ENCODE results near the gene BMPER. TPM values are rescaled to one million over a fixed set of nuclear protein-coding genes. Genes with fewer than 3 reads are reported as not detected.

Gene BMPER
- total RNA-seq, 1 experiment from 2014 or later: not detected

- no peak for DNase-seq
- Histone ChIP-seq H3K9me2 (replicated peaks; ENCODE audit: insufficient read depth, low read length) (no peaks in the 10 kb centered on the region), H4K20me1 (ENCODE audit: insufficient read depth, low read depth, low read length) (no peaks in the 10 kb centered on the region), H3K4me2 (ENCODE audit: low read depth, low read length, poor library complexity, severe bottlenecking) (no peak overlapping the region), H3K79me2 (ENCODE audit: low read length) (no peaks in the 10 kb centered on the region), H3K36me3 (ENCODE audit: insufficient read depth, low read length) (no peaks in the 10 kb centered on the region), H3K9me3 (ENCODE audit: low read length) (peaks cover 14% of the 10 kb centered on the region), H3K9ac (ENCODE audit: low read length) (no peak overlapping the region), H3K27ac (ENCODE audit: low read length) (no peak overlapping the region), H3K27me3 (ENCODE audit: low read length) (no peaks in the 10 kb centered on the region), H3K4me1 (ENCODE audit: low read length) (no peaks in the 10 kb centered on the region), H2AFZ (ENCODE audit: low read length) (no peak overlapping the region), H3K4me3 (ENCODE audit: low read length) (no peak overlapping the region)
Measured at GRCh38 chr7:34128762-34129161, 223.4 kb downstream of the BMPER start.

- Histone ChIP-seq H3K9ac (ENCODE audit: low read length) (no peak overlapping the region), H3K27me3 (ENCODE audit: low read length) (no peaks in the 10 kb centered on the region), H3K36me3 (ENCODE audit: insufficient read depth, low read length) (no peaks in the 10 kb centered on the region), H4K20me1 (ENCODE audit: insufficient read depth, low read depth, low read length) (no peaks in the 10 kb centered on the region), H3K79me2 (ENCODE audit: low read length) (no peaks in the 10 kb centered on the region), H3K9me2 (replicated peaks; ENCODE audit: insufficient read depth, low read length) (no peaks in the 10 kb centered on the region), H3K4me2 (ENCODE audit: low read depth, low read length, poor library complexity, severe bottlenecking) (no peak overlapping the region), H3K4me1 (ENCODE audit: low read length) (no peaks in the 10 kb centered on the region), H3K4me3 (ENCODE audit: low read length) (no peak overlapping the region), H2AFZ (ENCODE audit: low read length) (no peak overlapping the region), H3K9me3 (ENCODE audit: low read length) (peaks cover 3% of the 10 kb centered on the region), H3K27ac (ENCODE audit: low read length) (no peak overlapping the region)
- no peak for DNase-seq
Measured at GRCh38 chr7:34130558-34131295, 225.4 kb downstream of the BMPER start.

- H3K27ac ChIP-seq (ENCODE audit: low read length): no peak overlapping the region
- H3K36me3 ChIP-seq (ENCODE audit: insufficient read depth, low read length): no peaks in the 10 kb centered on the region
- H3K9me2 ChIP-seq (replicated peaks; ENCODE audit: insufficient read depth, low read length): no peaks in the 10 kb centered on the region
- no peak overlapping the region for H3K9ac ChIP-seq (ENCODE audit: low read length)
- no peak overlapping the region for H2AFZ ChIP-seq (ENCODE audit: low read length)
- H3K9me3 ChIP-seq (ENCODE audit: low read length): no peaks in the 10 kb centered on the region
- no peaks in the 10 kb centered on the region for H4K20me1 ChIP-seq (ENCODE audit: insufficient read depth, low read depth, low read length)
- no peaks in the 10 kb centered on the region for H3K79me2 ChIP-seq (ENCODE audit: low read length)
- DNase-seq: no peak
- H3K4me2 ChIP-seq (ENCODE audit: low read depth, low read length, poor library complexity, severe bottlenecking): no peak overlapping the region
- no peaks in the 10 kb centered on the region for H3K4me1 ChIP-seq (ENCODE audit: low read length)
- no peak overlapping the region for H3K4me3 ChIP-seq (ENCODE audit: low read length)
- no peaks in the 10 kb centered on the region for H3K27me3 ChIP-seq (ENCODE audit: low read length)
Measured at GRCh38 chr7:34131371-34131770, 226.0 kb downstream of the BMPER start.

GRCh38 chr7:34133356-34133982, 228.1 kb downstream of the BMPER start:
- H3K4me1 ChIP-seq (ENCODE audit: low read length): no peaks in the 10 kb centered on the region
- no peak overlapping the region for H3K27ac ChIP-seq (ENCODE audit: low read length)
- H3K4me2 ChIP-seq (ENCODE audit: low read depth, low read length, poor library complexity, severe bottlenecking): no peak overlapping the region
- no peaks in the 10 kb centered on the region for H3K79me2 ChIP-seq (ENCODE audit: low read length)
- no peak overlapping the region for H3K9ac ChIP-seq (ENCODE audit: low read length)
- DNase-seq: no peak
- no peak overlapping the region for H3K4me3 ChIP-seq (ENCODE audit: low read length)
- H3K9me3 ChIP-seq (ENCODE audit: low read length): no peaks in the 10 kb centered on the region
- no peaks in the 10 kb centered on the region for H3K27me3 ChIP-seq (ENCODE audit: low read length)
- no peaks in the 10 kb centered on the region for H4K20me1 ChIP-seq (ENCODE audit: insufficient read depth, low read depth, low read length)
- H3K36me3 ChIP-seq (ENCODE audit: insufficient read depth, low read length): no peaks in the 10 kb centered on the region
- H2AFZ ChIP-seq (ENCODE audit: low read length): no peak overlapping the region
- no peaks in the 10 kb centered on the region for H3K9me2 ChIP-seq (replicated peaks; ENCODE audit: insufficient read depth, low read length)

- Histone ChIP-seq H3K9me3 (ENCODE audit: low read length) (no peaks in the 10 kb centered on the region), H3K4me3 (ENCODE audit: low read length) (no peak overlapping the region), H3K79me2 (ENCODE audit: low read length) (no peaks in the 10 kb centered on the region), H3K9ac (ENCODE audit: low read length) (no peak overlapping the region), H3K4me2 (ENCODE audit: low read depth, low read length, poor library complexity, severe bottlenecking) (no peak overlapping the region), H3K36me3 (ENCODE audit: insufficient read depth, low read length) (no peaks in the 10 kb centered on the region), H3K4me1 (ENCODE audit: low read length) (no peaks in the 10 kb centered on the region), H3K9me2 (replicated peaks; ENCODE audit: insufficient read depth, low read length) (no peaks in the 10 kb centered on the region), H2AFZ (ENCODE audit: low read length) (no peak overlapping the region), H3K27me3 (ENCODE audit: low read length) (no peaks in the 10 kb centered on the region), H4K20me1 (ENCODE audit: insufficient read depth, low read depth, low read length) (no peaks in the 10 kb centered on the region), H3K27ac (ENCODE audit: low read length) (no peak overlapping the region)
- peak; percentile 79 for DNase-seq
Measured at GRCh38 chr7:34133983-34134782, 228.8 kb downstream of the BMPER start.

GRCh38 chr7:34135924-34136323, 230.6 kb downstream of the BMPER start:
- no peaks in the 10 kb centered on the region for H4K20me1 ChIP-seq (ENCODE audit: insufficient read depth, low read depth, low read length)
- no peak overlapping the region for H3K4me2 ChIP-seq (ENCODE audit: low read depth, low read length, poor library complexity, severe bottlenecking)
- H3K4me3 ChIP-seq (ENCODE audit: low read length): no peak overlapping the region
- no peak for DNase-seq
- H2AFZ ChIP-seq (ENCODE audit: low read length): no peak overlapping the region
- no peaks in the 10 kb centered on the region for H3K27me3 ChIP-seq (ENCODE audit: low read length)
- no peak overlapping the region for H3K9ac ChIP-seq (ENCODE audit: low read length)
- H3K79me2 ChIP-seq (ENCODE audit: low read length): no peaks in the 10 kb centered on the region
- no peak overlapping the region for H3K27ac ChIP-seq (ENCODE audit: low read length)
- no peaks in the 10 kb centered on the region for H3K9me2 ChIP-seq (replicated peaks; ENCODE audit: insufficient read depth, low read length)
- H3K36me3 ChIP-seq (ENCODE audit: insufficient read depth, low read length): no peaks in the 10 kb centered on the region
- H3K4me1 ChIP-seq (ENCODE audit: low read length): no peaks in the 10 kb centered on the region
- H3K9me3 ChIP-seq (ENCODE audit: low read length): no peaks in the 10 kb centered on the region

- Histone ChIP-seq H3K4me1 (ENCODE audit: low read length) (no peaks in the 10 kb centered on the region), H3K9ac (ENCODE audit: low read length) (no peak overlapping the region), H3K79me2 (ENCODE audit: low read length) (no peaks in the 10 kb centered on the region), H3K9me3 (ENCODE audit: low read length) (no peaks in the 10 kb centered on the region), H3K36me3 (ENCODE audit: insufficient read depth, low read length) (no peaks in the 10 kb centered on the region), H3K4me3 (ENCODE audit: low read length) (no peak overlapping the region), H3K27ac (ENCODE audit: low read length) (no peak overlapping the region), H3K4me2 (ENCODE audit: low read depth, low read length, poor library complexity, severe bottlenecking) (no peak overlapping the region), H3K27me3 (ENCODE audit: low read length) (no peaks in the 10 kb centered on the region), H3K9me2 (replicated peaks; ENCODE audit: insufficient read depth, low read length) (no peaks in the 10 kb centered on the region), H4K20me1 (ENCODE audit: insufficient read depth, low read depth, low read length) (no peaks in the 10 kb centered on the region), H2AFZ (ENCODE audit: low read length) (no peak overlapping the region)
- DNase-seq: no peak
Measured at GRCh38 chr7:34136698-34137097, 231.4 kb downstream of the BMPER start.

- no peaks in the 10 kb centered on the region for H3K79me2 ChIP-seq (ENCODE audit: low read length)
- H3K4me3 ChIP-seq (ENCODE audit: low read length): no peak overlapping the region
- H3K9me3 ChIP-seq (ENCODE audit: low read length): no peaks in the 10 kb centered on the region
- H3K4me1 ChIP-seq (ENCODE audit: low read length): no peaks in the 10 kb centered on the region
- no peak overlapping the region for H3K9ac ChIP-seq (ENCODE audit: low read length)
- no peaks in the 10 kb centered on the region for H3K9me2 ChIP-seq (replicated peaks; ENCODE audit: insufficient read depth, low read length)
- H3K27ac ChIP-seq (ENCODE audit: low read length): no peak overlapping the region
- H4K20me1 ChIP-seq (ENCODE audit: insufficient read depth, low read depth, low read length): no peaks in the 10 kb centered on the region
- H3K27me3 ChIP-seq (ENCODE audit: low read length): no peaks in the 10 kb centered on the region
- no peak for DNase-seq
- no peaks in the 10 kb centered on the region for H3K36me3 ChIP-seq (ENCODE audit: insufficient read depth, low read length)
- H3K4me2 ChIP-seq (ENCODE audit: low read depth, low read length, poor library complexity, severe bottlenecking): no peak overlapping the region
- H2AFZ ChIP-seq (ENCODE audit: low read length): no peak overlapping the region
Measured at GRCh38 chr7:34137176-34137575, 231.8 kb downstream of the BMPER start.
